Spleen (tissue), 11 donors: ENCODE measurements around the gene RNGTT. TPM values are rescaled to one million over a fixed set of nuclear protein-coding genes. Genes with fewer than 3 reads are reported as not detected.

Experiments
- DNase-seq: peaks from one replicate; pipeline ENCODE4 v3.0.0-alpha.2; 2020
- H3K27ac ChIP-seq, 8 donors: fragments of 200-600 bp; sonication (generic) in 7 of 8; 1 replicate in 4 of 8; 2 replicates in 4 of 8; pipeline versions ENCODE4 v1.5.0 to v1.8.0; 2016 to 2021; ENCODE audit warnings: inconsistent platforms in 4 of 8, mild to moderate bottlenecking in 4 of 8, moderate library complexity in 1 of 8
- H3K27me3 ChIP-seq, 7 donors: fragments of 200-600 bp; sonication (generic) in 6 of 7; replicated peaks in 1 of 7; 1 replicate in 4 of 7; 2 replicates in 3 of 7; pipeline versions ENCODE4 v1.5.0 to v1.8.0; 2016 to 2021; ENCODE audit warnings: inconsistent platforms in 3 of 7, mild to moderate bottlenecking in 1 of 7
- H3K36me3 ChIP-seq, 6 donors: fragments of 200-600 bp; sonication (generic) in 5 of 6; 1 replicate in 4 of 6; 2 replicates in 2 of 6; pipeline versions ENCODE4 v1.5.0 to v1.8.0; 2016 to 2021; ENCODE audit warnings: inconsistent platforms in 2 of 6
- H3K4me1 ChIP-seq, 6 donors: fragments of 200-600 bp; sonication (generic) in 5 of 6; 1 replicate in 3 of 6; 2 replicates in 3 of 6; pipeline versions ENCODE4 v1.5.0 to v1.8.0; 2016 to 2021; ENCODE audit warnings: inconsistent platforms in 3 of 6
- H3K4me3 ChIP-seq, 8 donors: fragments of 200-600 bp; sonication (generic) in 7 of 8; 1 replicate in 4 of 8; 2 replicates in 4 of 8; pipeline versions ENCODE4 v1.5.0 to v1.8.0; 2016 to 2021; ENCODE audit warnings: inconsistent platforms in 4 of 8, mild to moderate bottlenecking in 4 of 8, moderate library complexity in 2 of 8
- H3K9me3 ChIP-seq, 8 donors: fragments of 200-600 bp; sonication (generic) in 7 of 8; 1 replicate in 4 of 8; 2 replicates in 4 of 8; pipeline versions ENCODE4 v1.5.0 to v1.8.0; 2016 to 2021; ENCODE audit warnings: inconsistent platforms in 4 of 8
- CTCF ChIP-seq, 11 experiments: fragments of 200-600 bp in 7 of 11; fragments of 450-650 bp in 4 of 11; sonication (generic) in 4 of 11; IDR thresholded peaks in 8 of 11; conservative IDR thresholded peaks in 3 of 11; 1 replicate in 7 of 11; 2 replicates in 4 of 11; pipeline versions ENCODE4 v1.4.0 to v1.8.0; 2016 to 2021; ENCODE audit warnings: antibody characterized with exemption in 11 of 11, inconsistent platforms in 4 of 11, mild to moderate bottlenecking in 1 of 11
- POLR2A ChIP-seq, 3 donors: fragments of 450-650 bp; IDR thresholded peaks; one replicate each; pipeline ENCODE4 v1.5.1; 2017; ENCODE audit warnings: antibody characterized with exemption in 3 of 3, mild to moderate bottlenecking in 1 of 3
- POLR2AphosphoS5 ChIP-seq, 3 donors: sonication (generic); formaldehyde crosslinking; IDR thresholded peaks; one replicate each; pipeline ENCODE4 v1.5.1; 2017; ENCODE audit warnings: antibody characterized with exemption in 3 of 3
- WGBS, 5 donors: extraction: QIAGEN DNeasy Blood & Tissue Kit in 3 of 5; methylation state at CpG; one replicate each; pipeline versions ENCODE4 v1.1.5 to v1.1.7; 2013 to 2018; 5-methylcytosine and 5-hydroxymethylcytosine counted together
- intact Hi-C: fragments of 100-400 bp; cut with DNase I; formaldehyde crosslinking; loops from one replicate; pipeline ENCODE4 v1.15.0; 2023; ENCODE audit warnings: low total_unique reads
- polyA plus RNA-seq, 3 donors: library from polyadenylated mRNA; stranded (reverse); fragments of 200-250 nt; gene quantifications; one replicate each; pipeline ENCODE4 v1.2.1, GENCODE V29; 2013
- total RNA-seq, 7 donors: library from RNA; depleted of rRNA in 3 of 7; stranded (reverse); fragments of >200 nt in 3 of 7; fragmentation: NEBNext Ultra II Directional in 4 of 7; extraction: Animal tissue kit (Norgen Biotek cat#: 25700) in 4 of 7; gene quantifications; one replicate each; pipeline versions ENCODE4 v1.1.0 to v1.2.1, GENCODE V29; 2016 to 2021
- donor health status: healthy with polysubstance abuse.
- donor health status: DM: no; HTN: no; CAD: no; lungs with moderate emphysema.
- donor health status: DM: no; HTN: no; CAD: no.
- donor health status: Bipolar disorder and iron deficiency.
- donor health status: healthy.
- donor health status: DM: no; HTN: no; CAD: no.
- donor health status: DM: yes; HTN: yes; CAD: no.

Gene RNGTT
- total and polyA plus RNA-seq, 10 donors: 9.4 to 27.1 (median 17.6) TPM

- no peak for DNase-seq
- Histone ChIP-seq H3K9me3 (peaks cover 0 to 31% (median 21%) of the 10 kb centered on the region in 8 donors), H3K4me1 (no peaks in the 10 kb centered on the region), H3K36me3 (no peaks in the 10 kb centered on the region), H3K27me3 (no peaks in the 10 kb centered on the region), H3K27ac (no peak overlapping the region), H3K4me3 (no peak overlapping the region)
- WGBS, 5 donors: 81 to 91% (median 82%) methylated on average over 6 of the region's 6 CpGs
- TF ChIP-seq POLR2A (IDR thresholded peaks at IDR 0.05): no peak
- TF ChIP-seq POLR2AphosphoS5 (IDR thresholded peaks at IDR 0.05): no peak
- no peak for TF ChIP-seq CTCF (IDR thresholded peaks at IDR 0.05 in 8 of 11, conservative IDR thresholded peaks at IDR 0.05 in 3 of 11)
- intact Hi-C loops: no loop called here
Observed at GRCh38 chr6:88565836-88566235, 397.6 kb downstream of the RNGTT start.

GRCh38 chr6:88565409-88565811 lies 398.0 kb downstream of the RNGTT start:
- intact Hi-C loops: no loop called here
- TF ChIP-seq POLR2A (IDR thresholded peaks at IDR 0.05) (no peak), CTCF (IDR thresholded peaks at IDR 0.05 in 8 of 11, conservative IDR thresholded peaks at IDR 0.05 in 3 of 11) (no peak), POLR2AphosphoS5 (IDR thresholded peaks at IDR 0.05) (no peak)
- Histone ChIP-seq H3K4me1 (no peaks in the 10 kb centered on the region), H3K27me3 (no peaks in the 10 kb centered on the region), H3K4me3 (no peak overlapping the region), H3K9me3 (peaks cover 0 to 28% (median 17%) of the 10 kb centered on the region in 8 donors), H3K36me3 (no peaks in the 10 kb centered on the region), H3K27ac (no peak overlapping the region)
- WGBS, 5 donors: 85 to 93% (median 92%) methylated on average over 7 of the region's 7 CpGs
- DNase-seq: no peak

GRCh38 chr6:88563277-88563625 lies 400.2 kb downstream of the RNGTT start:
- Histone ChIP-seq H3K4me1 (no peaks in the 10 kb centered on the region), H3K27ac (no peak overlapping the region), H3K27me3 (no peaks in the 10 kb centered on the region), H3K4me3 (no peak overlapping the region), H3K9me3 (peaks cover 0 to 6% (median 0%) of the 10 kb centered on the region in 8 donors), H3K36me3 (no peaks in the 10 kb centered on the region)
- 87 to 93% (median 91%) methylated on average over 8 of the region's 8 CpGs for WGBS, 5 donors
- intact Hi-C loops: no loop called here
- DNase-seq: no peak
- TF ChIP-seq POLR2AphosphoS5 (IDR thresholded peaks at IDR 0.05): no peak
- TF ChIP-seq POLR2A (IDR thresholded peaks at IDR 0.05): no peak
- TF ChIP-seq CTCF (IDR thresholded peaks at IDR 0.05 in 8 of 11, conservative IDR thresholded peaks at IDR 0.05 in 3 of 11): no peak

- no peak overlapping the region for H3K27ac ChIP-seq
- WGBS, 5 donors: 81 to 85% (median 81%) methylated on average over 18 of the region's 18 CpGs
Observed at GRCh38 chr6:88562353-88563276, 400.8 kb downstream of the RNGTT start.

More at GRCh38 chr6:88562353-88563276, 400.8 kb downstream of the RNGTT start:
- TF ChIP-seq POLR2A (IDR thresholded peaks at IDR 0.05) (no peak), POLR2AphosphoS5 (IDR thresholded peaks at IDR 0.05) (no peak), CTCF (IDR thresholded peaks at IDR 0.05 in 8 of 11, conservative IDR thresholded peaks at IDR 0.05 in 3 of 11) (no peak)
- Histone ChIP-seq H3K4me3 (no peak overlapping the region), H3K36me3 (no peaks in the 10 kb centered on the region), H3K9me3 (no peaks in the 10 kb centered on the region), H3K4me1 (no peaks in the 10 kb centered on the region), H3K27me3 (no peaks in the 10 kb centered on the region)
- intact Hi-C loops: no loop called here
- DNase-seq: no peak
